AG09309 (cell line): ENCODE results near the gene DNTTIP2.

Experiments used
- DNase-seq: peaks from one replicate; pipeline ENCODE4 v3.0.0-alpha.2; 2010; ENCODE audit warnings: low read depth
- H3K4me3 ChIP-seq: 2 replicates; pipeline ENCODE4 v1.5.1; 2011; ENCODE audit warnings: mild to moderate bottlenecking, low read depth, low read length, moderate library complexity; ENCODE audit not compliant: control insufficient read depth
- CTCF ChIP-seq: IDR thresholded peaks from 2 replicates; pipeline ENCODE4 v1.5.1; 2011; ENCODE audit warnings: mild to moderate bottlenecking, low read depth, low read length, inconsistent platforms; ENCODE audit not compliant: insufficient read depth, control insufficient read depth; ENCODE audit errors: missing control alignments

Gene DNTTIP2

GRCh38 chr1:93908394-93909145 is 29.6 kb upstream of the DNTTIP2 start:
- DNase-seq, result no peak
- TF ChIP-seq CTCF, result no peak
- peak overlapping the region; percentile 90 for H3K4me3 ChIP-seq

GRCh38 chr1:93907718-93908117 is 28.7 kb upstream of the DNTTIP2 start:
- DNase-seq, result peak; percentile 16
- no peak for TF ChIP-seq CTCF
- peak overlapping the region; percentile 90 for H3K4me3 ChIP-seq

GRCh38 chr1:93906480-93906879 is 27.5 kb upstream of the DNTTIP2 start:
- no peak for DNase-seq
- no peak overlapping the region for H3K4me3 ChIP-seq
- no peak for TF ChIP-seq CTCF

- TF ChIP-seq CTCF, result no peak
- no peak for DNase-seq
- no peak overlapping the region for H3K4me3 ChIP-seq
Observed at GRCh38 chr1:93905734-93906133, 26.7 kb upstream of the DNTTIP2 start.

GRCh38 chr1:93905051-93905450 is 26.0 kb upstream of the DNTTIP2 start:
- no peak overlapping the region for H3K4me3 ChIP-seq
- TF ChIP-seq CTCF, result no peak
- no peak for DNase-seq

- no peak for TF ChIP-seq CTCF
- H3K4me3 ChIP-seq, result no peak overlapping the region
- no peak for DNase-seq
Observed at GRCh38 chr1:93904228-93904627, 25.2 kb upstream of the DNTTIP2 start.
